CD14-positive monocyte (primary cell): ENCODE results near the gene ITPRIPL1. TPM values are rescaled to one million over a fixed set of nuclear protein-coding genes. Genes with fewer than 3 reads are reported as not detected.

Experiments
- DNase-seq, 3 donors: peaks; one replicate each; pipeline ENCODE4 v3.0.0-alpha.2; 2011 to 2022
- H2AFZ ChIP-seq: 2 replicates; pipeline ENCODE4 v1.6.0; 2012; ENCODE audit warnings: mild to moderate bottlenecking, low read depth, low read length, inconsistent platforms; ENCODE audit not compliant: insufficient read depth, poor library complexity, severe bottlenecking
- H3K27ac ChIP-seq, 2 donors: 1 replicate in 1 of 2; 2 replicates in 1 of 2; pipeline ENCODE4 v1.5.1; 2012 to 2013; ENCODE audit warnings: low read length in 2 of 2, control low read depth in 1 of 2, inconsistent platforms in 1 of 2, low read depth in 1 of 2, mild to moderate bottlenecking in 1 of 2
- H3K27me3 ChIP-seq, 2 donors: one replicate each; pipeline versions ENCODE4 v1.6.0 to v1.6.1; 2011 to 2013; ENCODE audit warnings: low read length in 2 of 2; ENCODE audit not compliant: control insufficient read depth in 2 of 2, insufficient read depth in 2 of 2
- H3K36me3 ChIP-seq, 2 donors: replicated peaks in 1 of 2; 1 replicate in 1 of 2; 2 replicates in 1 of 2; pipeline versions ENCODE4 v1.5.1 to v1.6.1; 2012 to 2013; ENCODE audit warnings: low read length in 2 of 2, control low read depth in 1 of 2, inconsistent platforms in 1 of 2, mild to moderate bottlenecking in 1 of 2; ENCODE audit not compliant: insufficient read depth in 2 of 2, control insufficient read depth in 1 of 2
- H3K4me1 ChIP-seq, 2 donors: 1 replicate in 1 of 2; 2 replicates in 1 of 2; pipeline versions ENCODE4 v1.5.1 to v1.6.1; 2012 to 2013; ENCODE audit warnings: low read length in 2 of 2, control low read depth in 1 of 2, inconsistent platforms in 1 of 2, mild to moderate bottlenecking in 1 of 2, moderate library complexity in 1 of 2; ENCODE audit not compliant: insufficient read depth in 2 of 2, control insufficient read depth in 1 of 2
- H3K4me2 ChIP-seq: replicated peaks from 2 replicates; pipeline ENCODE3; 2012; ENCODE audit warnings: low read length, moderate library complexity, mild to moderate bottlenecking; ENCODE audit not compliant: poor library complexity, severe bottlenecking; ENCODE audit errors: extremely low read depth
- H3K4me3 ChIP-seq, 3 experiments: fragments of 200-600 bp in 1 of 3; sonication (generic) in 1 of 3; replicated peaks in 1 of 3; 1 replicate in 2 of 3; 2 replicates in 1 of 3; pipeline ENCODE4 v1.5.1; 2011 to 2013; ENCODE audit warnings: low read length in 3 of 3, mild to moderate bottlenecking in 3 of 3, control low read depth in 2 of 3, low read depth in 2 of 3, inconsistent platforms in 1 of 3, moderate library complexity in 1 of 3
- H3K79me2 ChIP-seq: 2 replicates; pipeline ENCODE4 v1.6.0; 2012; ENCODE audit warnings: mild to moderate bottlenecking, control low read depth, inconsistent platforms, low read length, moderate library complexity; ENCODE audit not compliant: insufficient read depth
- H3K9ac ChIP-seq: 2 replicates; pipeline ENCODE4 v1.6.0; 2017; ENCODE audit warnings: low read length, mild to moderate bottlenecking; ENCODE audit not compliant: insufficient read depth, poor library complexity, severe bottlenecking
- H3K9me3 ChIP-seq, 2 donors: replicated peaks in 1 of 2; 1 replicate in 1 of 2; 2 replicates in 1 of 2; pipeline versions ENCODE4 v1.5.1 to v1.6.1; 2012 to 2013; ENCODE audit warnings: low read length in 2 of 2, control low read depth in 1 of 2; ENCODE audit not compliant: control insufficient read depth in 1 of 2, insufficient read depth in 1 of 2
- H4K20me1 ChIP-seq: 2 replicates; pipeline ENCODE4 v1.6.0; 2012; ENCODE audit warnings: mild to moderate bottlenecking, low read length, control low read depth, moderate library complexity; ENCODE audit not compliant: insufficient read depth
- H3K27ac Mint-ChIP-seq, 7 donors: one replicate each; pipeline ENCODE4 v1.8.0; 2020; ENCODE audit warnings: mild to moderate bottlenecking in 7 of 7, mixed read lengths in 7 of 7, moderate library complexity in 6 of 7, inconsistent platforms in 2 of 7
- H3K27me3 Mint-ChIP-seq, 3 donors: one replicate each; pipeline ENCODE4 v1.8.0; 2021 to 2022; ENCODE audit warnings: low read depth in 3 of 3, mild to moderate bottlenecking in 3 of 3, mixed read lengths in 3 of 3, moderate library complexity in 3 of 3, inconsistent platforms in 1 of 3
- H3K36me3 Mint-ChIP-seq, 2 donors: one replicate each; pipeline ENCODE4 v1.8.0; 2020; ENCODE audit warnings: mixed read lengths in 2 of 2, inconsistent platforms in 1 of 2, mild to moderate bottlenecking in 1 of 2
- H3K4me1 Mint-ChIP-seq: one replicate; pipeline ENCODE4 v1.8.0; 2020; ENCODE audit warnings: mild to moderate bottlenecking, mixed read lengths
- H3K4me3 Mint-ChIP-seq, 2 donors: one replicate each; pipeline ENCODE4 v1.8.0; 2020; ENCODE audit warnings: mild to moderate bottlenecking in 2 of 2, mixed read lengths in 2 of 2, moderate library complexity in 1 of 2
- H3K9me3 Mint-ChIP-seq, 7 donors: one replicate each; pipeline ENCODE4 v1.8.0; 2020 to 2022; ENCODE audit warnings: mixed read lengths in 7 of 7, mild to moderate bottlenecking in 6 of 7, moderate library complexity in 6 of 7, inconsistent platforms in 2 of 7
- CTCF ChIP-seq: fragments of 200-600 bp; IDR thresholded peaks from one replicate; pipeline ENCODE4 v1.8.0; 2022; ENCODE audit warnings: antibody characterized with exemption, mild to moderate bottlenecking
- WGBS: methylation state at CpG from one replicate; pipeline ENCODE4 v1.1.5; 2013; ENCODE audit warnings: missing lambda C conversion rate; ENCODE audit not compliant: insufficient coverage; 5-methylcytosine and 5-hydroxymethylcytosine counted together
- intact Hi-C, 2 donors: fragments of 100-400 bp; cut with micrococcal nuclease; formaldehyde crosslinking; loops; one replicate each; pipeline versions ENCODE4 v1.15.0 to v1.15.1; 2023
- polyA plus RNA-seq, 3 donors: library from polyadenylated mRNA; depleted of rRNA in 1 of 3; unstranded in 2 of 3; stranded (reverse) in 1 of 3; fragments of 300-500 nt in 2 of 3; fragments of >200 nt in 1 of 3; fragmentation: Illumina TruSeq in 2 of 3; gene quantifications; 1 replicate in 2 of 3; 2 replicates in 1 of 3; pipeline ENCODE4 v1.2.3, GENCODE V29; 2012 to 2021

The ITPRIPL1 gene
- polyA plus RNA-seq, 3 donors, result 0.18 to 0.50 (median 0.39) TPM

- Histone ChIP-seq H3K79me2 (no peaks in the 10 kb centered on the region), H3K27me3 (no peaks in the 10 kb centered on the region), H3K4me1 (peaks cover 34 to 44% of the 10 kb centered on the region in 2 donors), H3K4me3 (no peak overlapping the region), H3K9ac (no peak overlapping the region), H2AFZ (no peak overlapping the region), H4K20me1 (no peaks in the 10 kb centered on the region), H3K36me3 (no peaks in the 10 kb centered on the region), H3K9me3 (no peaks in the 10 kb centered on the region), H3K4me2 (no peak overlapping the region), H3K27ac (no peak overlapping the region)
- no peak for DNase-seq
- Mint-ChIP-seq H3K4me1 (peaks cover 42% of the 10 kb centered on the region), H3K9me3 (no peaks in the 10 kb centered on the region), H3K36me3 (no peaks in the 10 kb centered on the region), H3K4me3 (no peak overlapping the region), H3K27me3 (peaks cover 12 to 24% (median 16%) of the 10 kb centered on the region in 3 donors), H3K27ac (peak overlapping the region in 1 of 7 donors; percentile 57)
- WGBS, result 100% methylated on average over 4 of the region's 4 CpGs
- no peak for TF ChIP-seq CTCF
- intact Hi-C loops, result no loop called here
Observed at GRCh38 chr2:96317584-96317997, 7.5 kb upstream of the ITPRIPL1 start.

GRCh38 chr2:96318723-96319122 is 6.4 kb upstream of the ITPRIPL1 start:
- no peak overlapping the region for H3K9ac ChIP-seq
- intact Hi-C loops, result no loop called here
- Mint-ChIP-seq H3K4me1 (peaks cover 47% of the 10 kb centered on the region), H3K36me3 (peaks cover 0 to 3% of the 10 kb centered on the region in 2 donors), H3K27me3 (peaks cover 20 to 32% (median 24%) of the 10 kb centered on the region in 3 donors), H3K9me3 (no peaks in the 10 kb centered on the region), H3K27ac (peak overlapping the region in 4 of 7 donors; percentile 32 to 73 (median 56)), H3K4me3 (peak overlapping the region; percentile 44 to 66)
- H3K27me3 ChIP-seq, result peaks cover 0 to 5% of the 10 kb centered on the region in 2 donors
- no peaks in the 10 kb centered on the region for H4K20me1 ChIP-seq
- peaks cover 35 to 44% of the 10 kb centered on the region in 2 donors for H3K4me1 ChIP-seq
- H3K9me3 ChIP-seq, result no peaks in the 10 kb centered on the region
- peak overlapping the region in 1 of 2 donors; percentile 40 for H3K27ac ChIP-seq
- no peaks in the 10 kb centered on the region for H3K36me3 ChIP-seq
- H3K4me2 ChIP-seq, result peak overlapping the region; percentile 59
- no peak for TF ChIP-seq CTCF
- H3K79me2 ChIP-seq, result no peaks in the 10 kb centered on the region
- H3K4me3 ChIP-seq, result peak overlapping the region in 1 of 3 experiments; percentile 45
- WGBS, result no CpG with 5 or more reads among the region's 4 CpGs
- peak overlapping the region; percentile 62 for H2AFZ ChIP-seq
- DNase-seq, result no peak
